Stimulated activated CD4-positive, alpha-beta T cell treated with anti-CD3 and anti-CD28 coated beads, Interleukin-4, amount 100 ng/mL, for 48 hours (primary cell): Measurements from ENCODE around the gene SLC25A40.
"Not testable (repeated sequence)": the region's sequence is repeated elsewhere in the genome, so short reads cannot be mapped to it uniquely, and the experiment has no call there.

Source experiments
- DNase-seq, 2 donors: peaks; one replicate each; pipeline ENCODE4 v3.0.0-alpha.2; 2020; ENCODE audit warnings: low read depth in 2 of 2

The SLC25A40 gene, protein sequence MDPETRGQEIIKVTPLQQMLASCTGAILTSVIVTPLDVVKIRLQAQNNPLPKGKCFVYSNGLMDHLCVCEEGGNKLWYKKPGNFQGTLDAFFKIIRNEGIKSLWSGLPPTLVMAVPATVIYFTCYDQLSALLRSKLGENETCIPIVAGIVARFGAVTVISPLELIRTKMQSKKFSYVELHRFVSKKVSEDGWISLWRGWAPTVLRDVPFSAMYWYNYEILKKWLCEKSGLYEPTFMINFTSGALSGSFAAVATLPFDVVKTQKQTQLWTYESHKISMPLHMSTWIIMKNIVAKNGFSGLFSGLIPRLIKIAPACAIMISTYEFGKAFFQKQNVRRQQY

DNA sequence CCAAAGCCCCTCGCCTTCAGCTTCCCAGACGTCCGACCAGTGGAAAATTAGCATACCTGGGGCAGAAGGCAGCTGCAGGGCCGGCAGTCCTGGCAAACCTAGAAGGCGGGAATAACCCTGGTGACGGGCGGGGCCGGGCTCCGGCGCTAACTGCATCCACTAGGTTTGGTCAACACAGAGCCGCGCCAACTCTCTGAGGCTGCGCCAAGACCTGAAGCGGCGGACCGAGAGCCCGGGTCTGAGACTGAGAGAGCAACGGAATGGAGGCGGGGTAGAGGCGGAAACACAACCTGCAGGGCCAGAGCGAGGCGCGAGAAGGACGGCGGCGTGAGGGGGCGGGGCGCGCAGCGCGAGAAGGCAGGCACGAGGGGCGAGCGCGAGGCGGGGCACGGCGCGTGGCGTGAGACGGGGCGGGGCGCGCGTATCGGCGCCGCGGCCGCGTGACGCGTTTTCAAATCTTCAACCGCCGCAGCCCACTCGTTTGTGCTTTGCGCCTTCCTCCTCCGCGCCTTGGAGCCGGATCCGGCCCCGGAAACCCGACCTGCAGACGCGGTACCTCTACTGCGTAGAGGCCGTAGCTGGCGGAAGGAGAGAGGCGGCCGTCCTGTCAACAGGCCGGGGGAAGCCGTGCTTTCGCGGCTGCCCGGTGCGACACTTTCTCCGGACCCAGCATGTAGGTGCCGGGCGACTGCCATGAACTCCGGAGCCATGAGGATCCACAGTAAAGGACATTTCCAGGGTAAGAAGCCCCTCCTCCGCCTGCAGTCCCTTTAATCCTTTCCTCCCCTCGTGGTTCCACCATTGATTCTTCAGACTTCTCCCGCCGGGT is at the start of gene SLC25A40, which contains the start of gene DBF4:
Gene SLC25A40 (minus strand): TSS at position 321 of the 829 bp plus-strand sequence. CDS start 17,633 bp downstream, outside the sequence.
Gene DBF4 (plus strand): TSS at position 454 of the 829 bp plus-strand sequence. CDS start 240 bp downstream, at position 694.
- DNase-seq = peak; percentile 93 to 96

DNA sequence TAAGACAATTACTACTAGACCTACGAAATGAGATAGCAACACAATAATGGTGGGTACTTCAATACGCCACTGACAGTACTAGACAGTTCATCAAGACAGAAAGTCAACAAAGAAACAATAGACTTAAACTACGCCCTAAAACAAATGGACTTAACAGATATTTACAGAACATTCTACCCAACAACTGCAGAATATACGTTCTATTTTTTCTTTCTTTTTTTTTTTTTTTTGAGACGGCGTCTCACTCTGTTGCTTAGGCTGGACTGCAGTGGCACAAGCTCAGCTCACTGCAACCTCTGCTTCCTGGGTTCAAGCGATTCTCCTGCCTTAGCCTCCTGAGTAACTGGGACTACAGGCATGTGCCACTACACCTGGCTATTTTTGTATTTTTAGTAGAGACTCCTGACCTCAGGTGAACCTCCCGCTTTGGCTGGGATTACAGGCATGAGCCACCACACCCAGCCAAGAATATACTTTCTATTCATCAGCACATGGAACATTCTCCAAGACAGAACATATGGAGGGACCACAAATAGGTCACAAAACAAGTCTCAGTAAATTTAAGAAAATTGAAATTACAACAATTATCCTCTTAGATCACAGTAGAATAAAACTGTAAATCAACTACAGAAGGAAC is 46.7 kb upstream of the SLC25A40 start:
- DNase-seq = not testable (repeated sequence)

DNA sequence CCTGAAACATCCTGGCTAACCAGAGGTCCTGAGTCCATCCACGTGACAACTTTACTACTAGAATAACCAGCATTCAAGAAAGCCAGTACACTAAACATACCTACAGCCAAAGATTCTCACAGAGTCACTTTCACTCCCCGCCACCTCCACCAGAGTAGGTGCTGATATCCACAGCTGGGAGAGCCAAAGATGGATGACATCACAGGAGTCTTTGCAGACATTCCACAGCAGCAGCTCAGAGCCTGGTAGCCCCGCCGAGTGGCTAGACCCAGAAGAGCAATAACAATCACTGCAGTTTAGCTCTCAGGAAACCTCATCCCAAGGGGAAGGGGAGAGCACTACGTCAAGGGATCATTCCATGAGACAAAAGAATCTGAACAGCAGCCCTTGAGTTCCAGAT is 44.4 kb upstream of the SLC25A40 start:
- no peak for DNase-seq

DNA sequence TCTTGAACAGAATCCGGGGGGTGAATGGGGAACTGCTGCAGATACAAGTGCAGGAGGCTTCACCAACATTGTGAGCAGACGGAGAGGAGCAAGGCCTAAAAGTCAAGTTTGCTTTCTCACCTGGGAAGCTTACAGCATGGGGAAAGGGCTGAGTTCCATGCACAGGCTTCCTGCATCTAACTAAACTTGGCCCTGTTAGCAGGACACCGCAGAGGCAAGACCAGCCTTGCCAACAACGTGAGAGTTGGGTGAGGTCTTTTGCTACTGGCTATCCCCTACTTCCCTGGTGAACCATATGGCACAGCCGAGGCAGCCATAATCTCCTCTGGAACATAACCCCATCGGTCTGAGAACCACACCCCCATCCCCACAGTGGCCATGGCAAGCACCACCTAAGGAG is 43.7 kb upstream of the SLC25A40 start:
- no peak for DNase-seq

DNA sequence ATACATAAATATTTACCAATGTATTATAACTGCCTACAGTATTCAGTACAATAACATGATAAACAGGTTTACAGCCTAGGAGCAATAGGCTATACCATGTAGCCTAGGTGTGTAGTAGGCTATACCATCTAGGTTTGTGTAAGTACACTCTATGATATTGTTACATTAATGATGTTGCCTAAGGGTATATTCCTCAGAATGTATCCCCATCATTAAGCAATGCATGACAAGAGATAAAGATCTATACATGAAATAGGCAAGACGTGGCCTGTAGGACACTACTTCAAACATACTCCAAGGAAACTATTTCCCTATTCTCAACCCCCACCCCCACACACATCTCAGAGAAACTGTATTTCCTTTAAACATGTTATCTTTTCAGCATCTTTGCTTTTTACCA is 42.6 kb upstream of the SLC25A40 start:
- no peak for DNase-seq

DNA sequence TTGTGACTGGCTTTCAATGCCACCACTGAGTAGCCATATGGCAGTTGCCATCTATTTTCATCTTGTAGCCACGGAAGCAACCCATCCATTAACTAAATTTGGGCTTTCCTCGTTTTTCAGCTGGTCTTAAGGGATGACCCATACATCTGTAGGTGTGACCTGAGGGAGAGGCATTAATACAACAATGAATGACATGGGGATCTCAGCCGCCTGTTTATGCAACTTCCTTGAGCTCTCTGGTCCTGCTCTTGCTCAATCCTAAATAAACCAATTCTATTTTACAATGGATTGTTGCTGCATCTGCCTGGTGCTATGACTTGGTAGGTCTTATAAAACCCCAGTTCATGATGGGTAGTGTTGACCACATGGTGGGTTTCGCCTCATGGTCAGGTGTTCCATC is 36.0 kb upstream of the SLC25A40 start:
- DNase-seq = no peak

DNA sequence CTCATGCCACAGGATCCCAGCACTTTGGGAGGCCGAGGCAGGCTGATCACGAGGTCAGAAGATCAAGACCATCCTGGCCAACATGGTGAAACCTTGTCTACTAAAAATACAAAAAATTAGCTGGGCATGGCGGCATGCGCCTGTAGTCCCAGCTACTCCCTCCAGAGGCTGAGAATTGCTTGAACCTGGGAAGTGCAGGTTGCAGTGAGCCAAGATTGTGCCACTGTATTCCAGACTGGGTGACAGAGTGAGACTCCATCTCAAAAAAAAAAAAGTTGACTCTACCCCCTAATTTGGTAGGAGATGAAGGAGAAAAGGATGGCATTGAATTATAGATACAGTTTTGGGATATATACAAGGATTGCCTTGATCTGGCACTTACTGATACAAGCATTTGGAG is 32.7 kb upstream of the SLC25A40 start:
- not testable (repeated sequence) for DNase-seq

DNA sequence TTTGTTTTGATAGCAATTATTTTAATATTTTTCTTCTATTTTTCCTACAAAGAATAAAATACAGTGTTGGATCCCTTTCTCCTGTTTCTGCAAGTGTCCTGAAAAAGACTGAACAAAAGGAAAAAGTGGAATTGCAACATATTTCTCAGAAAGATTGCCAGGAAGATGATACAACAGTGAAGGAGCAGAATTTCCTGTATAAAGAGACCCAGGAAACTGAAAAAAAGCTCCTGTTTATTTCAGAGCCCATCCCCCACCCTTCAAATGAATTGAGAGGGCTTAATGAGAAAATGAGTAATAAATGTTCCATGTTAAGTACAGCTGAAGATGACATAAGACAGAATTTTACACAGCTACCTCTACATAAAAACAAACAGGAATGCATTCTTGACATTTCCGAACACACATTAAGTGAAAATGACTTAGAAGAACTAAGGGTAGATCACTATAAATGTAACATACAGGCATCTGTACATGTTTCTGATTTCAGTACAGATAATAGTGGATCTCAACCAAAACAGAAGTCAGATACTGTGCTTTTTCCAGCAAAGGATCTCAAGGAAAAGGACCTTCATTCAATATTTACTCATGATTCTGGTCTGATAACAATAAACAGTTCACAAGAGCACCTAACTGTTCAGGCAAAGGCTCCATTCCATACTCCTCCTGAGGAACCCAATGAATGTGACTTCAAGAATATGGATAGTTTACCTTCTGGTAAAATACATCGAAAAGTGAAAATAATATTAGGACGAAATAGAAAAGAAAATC is 31.2 kb upstream of the SLC25A40 start:
- not testable (repeated sequence) for DNase-seq

DNA sequence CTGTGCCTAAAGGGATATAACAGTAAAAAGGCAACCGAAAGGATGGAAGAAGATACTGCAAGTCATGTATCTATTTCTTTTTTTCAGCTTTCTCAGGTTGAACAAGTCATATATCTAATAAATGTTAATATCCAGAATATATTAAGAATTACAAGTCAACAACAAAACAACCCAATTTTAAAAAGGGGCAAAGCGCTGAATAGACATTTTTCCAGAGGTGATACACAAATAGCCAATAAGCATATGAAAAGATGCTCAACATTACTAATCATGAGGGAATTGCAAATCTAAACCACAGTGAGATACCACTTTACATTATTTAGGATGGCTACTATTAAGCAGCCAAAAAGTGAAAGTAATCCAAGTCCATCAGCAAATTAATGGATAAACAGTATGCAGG is 23.1 kb upstream of the SLC25A40 start:
- DNase-seq = no peak

DNA sequence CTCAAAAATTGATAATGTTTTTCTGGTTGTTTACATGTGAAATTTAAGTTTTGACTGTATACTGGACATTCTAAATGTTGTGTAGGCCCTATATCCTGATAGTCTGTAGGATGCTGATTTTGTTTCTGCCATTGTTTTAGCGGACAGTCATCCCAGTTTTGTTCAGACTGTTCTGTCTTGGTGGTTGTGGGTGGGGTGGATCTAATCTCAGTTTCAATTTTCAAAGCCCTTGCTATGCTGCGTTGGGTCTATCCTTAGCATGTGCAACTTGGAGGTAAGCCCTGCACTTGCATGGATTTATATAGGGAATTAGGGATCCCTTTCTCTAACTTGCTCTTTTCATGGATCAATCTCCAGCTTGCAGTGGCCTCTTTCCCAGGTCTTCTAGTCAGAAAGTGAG is 19.2 kb upstream of the SLC25A40 start:
- DNase-seq = no peak

DNA sequence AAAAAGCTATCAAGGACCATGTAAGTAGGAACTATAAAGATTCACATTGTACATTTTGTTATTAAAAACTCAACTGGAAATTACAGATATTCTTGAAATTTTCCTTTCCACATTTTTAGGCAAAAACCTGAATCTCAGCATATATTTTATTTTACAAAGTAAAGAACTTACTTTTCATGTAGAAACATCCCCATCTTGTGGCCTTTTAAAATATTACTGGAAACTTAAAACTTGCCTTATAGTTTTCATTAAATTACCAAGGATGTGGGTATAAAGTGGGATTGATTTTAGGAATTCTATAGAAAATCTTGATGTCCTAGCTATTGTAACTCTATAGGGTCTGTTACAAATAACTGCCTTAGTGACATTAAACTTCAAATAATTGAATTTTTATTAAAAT is 10.7 kb upstream of the SLC25A40 start:
- no peak for DNase-seq

DNA sequence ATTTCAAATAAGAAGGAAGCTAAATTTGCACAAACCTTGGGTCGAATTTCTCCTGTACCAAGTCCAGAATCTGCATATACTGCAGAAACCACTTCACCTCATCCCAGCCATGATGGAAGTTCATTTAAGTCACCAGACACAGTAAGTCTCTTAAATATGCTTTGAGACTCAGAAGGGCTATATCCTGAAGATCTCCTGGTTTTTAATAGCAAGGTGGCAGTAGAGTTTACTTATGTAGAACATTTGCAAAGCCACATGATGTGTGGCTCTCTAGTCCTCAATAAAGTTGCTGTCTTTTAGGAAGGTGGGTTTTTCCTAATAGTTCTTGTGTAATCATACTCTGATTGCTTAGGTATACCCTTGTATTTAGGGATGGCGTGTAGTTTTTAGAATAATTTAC is 8.9 kb upstream of the SLC25A40 start:
- no peak for DNase-seq

DNA sequence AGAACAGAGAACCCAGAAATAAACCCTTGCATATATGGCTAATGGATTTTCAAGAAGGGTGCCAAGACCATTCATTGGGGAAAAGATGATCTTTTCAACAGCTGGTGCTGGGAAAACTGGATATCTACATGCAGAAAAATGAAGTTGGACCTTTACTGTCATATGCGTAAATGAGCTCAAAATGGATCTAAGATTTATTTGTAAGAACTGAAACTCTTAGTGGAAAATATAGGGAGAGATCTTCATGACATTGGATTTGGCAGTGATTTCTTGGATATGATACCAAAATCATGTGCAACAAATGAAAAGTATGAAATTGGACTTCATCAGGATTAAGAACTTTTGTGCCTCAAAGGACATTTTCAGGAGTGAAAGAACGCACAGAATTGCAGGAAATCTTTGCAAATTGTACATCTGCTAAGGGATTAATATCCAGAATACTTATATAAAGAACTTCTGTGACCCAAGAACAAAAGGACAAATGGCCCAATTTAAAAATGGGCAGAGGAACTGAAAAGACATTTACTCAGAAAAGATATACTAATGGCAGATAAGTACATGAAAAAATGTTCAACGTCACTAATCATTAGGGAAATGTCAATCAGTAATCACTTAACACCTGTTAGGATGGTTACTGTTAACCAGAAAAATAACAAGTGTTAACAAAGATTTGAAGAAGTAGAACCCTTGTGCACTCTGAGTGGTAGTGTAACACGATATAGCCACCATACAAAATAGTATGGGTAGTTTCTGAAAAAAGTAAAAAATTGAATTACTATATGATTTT is 6.2 kb upstream of the SLC25A40 start:
- no peak for DNase-seq

DNA sequence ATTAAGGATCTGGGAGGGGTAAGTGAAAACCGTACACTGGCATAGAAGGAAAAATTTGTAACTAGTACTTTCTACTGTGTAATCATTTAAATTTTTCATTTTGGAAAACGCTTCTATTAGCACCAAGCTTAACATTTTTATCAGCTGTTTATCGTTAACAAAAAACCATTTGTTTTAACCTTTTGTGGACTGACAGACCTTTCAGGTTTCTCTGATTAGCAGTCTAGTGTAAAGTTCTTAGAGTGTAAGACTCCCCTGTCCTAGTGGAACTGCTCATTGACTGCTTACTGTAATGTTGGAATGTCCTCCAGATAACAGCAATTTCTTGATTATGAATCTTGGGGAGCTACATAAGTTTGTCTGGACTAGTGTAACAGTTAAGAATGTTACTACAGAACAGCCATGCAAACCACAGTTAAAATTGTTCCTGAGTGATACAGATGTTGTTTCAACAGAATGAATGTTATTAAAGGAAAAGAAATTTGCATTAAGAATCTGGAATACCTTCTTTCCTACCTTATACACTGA is 2.1 kb upstream of the SLC25A40 start:
- DNase-seq = no peak

DNA sequence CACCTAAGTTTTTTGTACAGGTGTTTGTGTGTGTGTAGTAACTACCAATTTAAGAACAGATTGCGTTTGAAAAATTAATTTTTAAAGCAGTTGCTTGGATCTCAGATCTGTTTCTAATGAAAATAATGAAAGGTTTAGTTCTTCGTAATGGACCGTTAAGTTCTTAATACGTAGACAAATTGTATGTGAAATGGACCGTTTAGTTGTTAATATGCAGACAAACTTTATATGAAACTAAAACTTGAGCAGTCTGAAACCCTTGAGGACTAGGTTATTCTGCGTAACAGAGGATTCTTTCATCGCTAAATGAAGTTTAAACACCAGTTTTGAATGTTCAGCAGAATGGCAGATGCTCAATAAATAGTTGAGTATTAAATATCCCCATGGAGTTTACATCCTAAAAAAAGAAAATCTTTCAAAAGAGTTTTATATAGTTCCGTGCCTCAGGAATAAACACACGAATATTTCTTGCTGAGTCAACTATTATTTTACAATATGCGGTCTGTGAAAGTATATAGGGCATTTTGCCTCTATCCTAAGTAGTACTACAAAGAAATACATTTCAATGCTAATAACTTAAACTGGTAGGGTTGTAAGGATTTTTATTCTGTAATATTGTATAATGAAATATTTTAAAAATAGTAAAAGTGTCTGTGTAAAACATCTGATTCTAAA is 1.3 kb upstream of the SLC25A40 start:
- DNase-seq = no peak

DNA sequence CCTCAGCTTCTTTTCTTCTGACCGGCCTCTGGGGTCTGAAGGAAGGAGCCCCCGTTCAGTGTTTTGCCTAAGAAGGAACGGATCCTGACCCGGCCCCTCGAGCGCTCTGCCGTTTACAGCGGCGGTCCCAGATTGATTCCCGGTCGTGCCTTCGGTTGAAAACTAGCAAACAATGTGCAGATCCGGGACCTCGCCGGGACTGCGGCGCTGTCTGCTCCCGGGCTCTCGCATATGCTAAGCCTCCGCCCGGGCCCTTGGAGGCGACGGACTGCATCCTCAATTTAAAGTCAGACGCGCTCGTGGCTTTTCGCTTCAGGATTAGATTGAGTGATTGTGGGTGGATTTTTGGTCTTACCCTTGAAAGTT is 692 bp upstream of the SLC25A40 start:
- peak; percentile 37 to 43 for DNase-seq

DNA sequence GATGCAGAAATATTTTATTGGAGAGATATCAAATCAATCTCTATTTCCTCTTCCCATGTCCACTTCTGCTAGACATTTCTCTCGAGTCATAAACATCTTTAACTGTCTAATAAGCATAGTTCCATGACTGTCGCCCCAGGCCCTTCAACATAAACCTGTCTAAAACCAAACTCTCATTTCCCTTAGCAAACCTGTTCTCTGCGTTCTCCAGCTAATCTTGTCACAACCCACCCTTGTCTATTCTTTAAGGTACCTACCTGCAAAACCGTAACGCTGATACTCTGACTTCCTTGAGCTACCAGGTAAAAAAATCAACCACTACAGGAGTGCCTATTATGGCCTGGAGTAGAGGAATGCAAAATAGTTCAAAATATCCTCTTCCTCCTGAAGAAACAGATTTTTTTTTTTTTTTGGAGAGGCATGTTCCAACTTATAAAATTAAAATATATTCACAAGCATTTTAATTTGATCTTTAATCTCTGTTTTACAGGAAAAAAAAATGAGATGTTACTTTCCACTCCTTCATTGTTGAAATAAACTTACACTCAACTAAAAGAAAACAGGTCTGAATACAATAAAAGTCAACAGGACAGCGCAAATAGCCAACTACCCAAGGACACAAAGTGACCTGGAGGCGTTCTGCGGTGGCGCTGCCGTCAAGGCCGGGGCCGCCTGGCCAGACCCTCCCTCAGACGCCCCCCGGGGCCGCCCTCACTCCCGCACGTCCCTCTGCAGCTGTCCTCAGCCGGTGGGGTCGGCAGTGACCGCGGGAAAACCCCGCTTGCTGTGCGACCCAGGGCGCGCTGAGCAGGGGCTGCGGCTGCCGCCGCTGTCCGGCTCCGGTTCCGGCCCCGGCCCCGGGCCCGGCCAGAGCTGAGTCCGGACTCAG is 765 bp downstream of the SLC25A40 start:
- DNase-seq = peak in 1 of 2 donors; percentile 2

DNA sequence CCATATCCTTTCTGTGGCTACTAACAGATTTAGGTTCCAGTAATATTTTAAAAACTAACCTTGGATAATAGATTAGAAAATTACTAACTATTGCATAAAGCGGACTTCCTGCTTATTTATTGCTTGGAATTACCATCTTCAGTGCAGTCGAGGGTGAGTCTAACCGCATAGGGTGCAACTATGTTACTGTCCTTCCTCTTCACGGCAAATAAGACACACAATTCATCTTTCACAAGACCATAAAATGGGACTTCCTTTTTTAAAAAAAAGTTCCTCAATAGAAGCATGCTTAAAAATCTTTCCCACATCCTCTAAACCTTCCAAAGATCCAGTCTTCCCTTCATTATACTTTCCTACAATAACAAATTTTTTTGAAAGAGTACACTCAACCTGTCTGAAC is 2.1 kb downstream of the SLC25A40 start:
- DNase-seq = no peak

DNA sequence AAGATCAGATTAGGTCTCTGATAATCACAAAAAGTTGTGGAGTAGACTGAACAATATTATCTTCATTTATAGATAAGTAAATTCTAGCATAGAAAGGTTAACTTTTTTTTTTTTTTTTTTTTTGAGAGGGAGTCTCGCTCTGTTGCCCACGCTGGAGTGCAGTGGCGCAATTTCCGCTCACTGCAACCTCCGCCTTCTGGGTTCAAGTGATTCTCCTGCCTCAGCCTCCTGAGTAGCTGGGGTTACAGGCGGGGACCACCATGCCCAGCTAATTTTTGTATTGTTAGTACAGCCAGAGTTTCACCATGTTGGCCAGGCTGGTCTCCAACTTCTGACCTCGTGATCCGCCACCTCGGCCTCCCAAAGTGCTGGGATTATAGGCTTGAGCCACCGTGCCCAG is 2.8 kb downstream of the SLC25A40 start:
- not testable (repeated sequence) for DNase-seq
